K562 (cell line): Measurements from ENCODE around the gene C3. TPM values are rescaled to one million over a fixed set of nuclear protein-coding genes. Genes with fewer than 3 reads are reported as not detected.

Experiments used
- CCNT2 ChIP-seq: IDR thresholded peaks from 2 replicates; pipeline ENCODE4 v1.6.1; 2011; ENCODE audit warnings: borderline replicate concordance, low read depth, mild to moderate bottlenecking, moderate library complexity, mixed read lengths, low read length; ENCODE audit not compliant: insufficient read length; ENCODE audit errors: extremely low read depth
- CGGBP1 ChIP-seq: fragments of 250-450 bp; sonication (Bioruptor Pico); IDR thresholded peaks from 2 replicates; pipeline ENCODE4 v1.9.0; 2021; ENCODE audit warnings: mild to moderate bottlenecking
- COPS2 ChIP-seq: fragments of 450-650 bp; conservative IDR thresholded peaks from 2 replicates; pipeline ENCODE4 v1.6.1; 2016; ENCODE audit warnings: mild to moderate bottlenecking, moderate library complexity
- EP300 ChIP-seq: IDR thresholded peaks from 2 replicates; pipeline ENCODE4 v1.6.1; 2012; ENCODE audit warnings: low read length, improper control_type of control experiment
- ESRRB ChIP-seq: fragments of 250-450 bp; sonication (Bioruptor Pico); IDR thresholded peaks from 2 replicates; pipeline ENCODE4 v1.5.0; 2020; ENCODE audit warnings: mild to moderate bottlenecking, moderate library complexity, borderline replicate concordance
- KLF16 ChIP-seq: IDR thresholded peaks from 2 replicates; pipeline ENCODE4 v1.6.1; 2016; ENCODE audit warnings: antibody characterized with exemption
- LEF1 ChIP-seq: fragments of 450-650 bp; IDR thresholded peaks from 2 replicates; pipeline ENCODE4 v1.6.1; 2016; ENCODE audit warnings: mild to moderate bottlenecking
- MAX ChIP-seq: sonication (generic); formaldehyde crosslinking; IDR thresholded peaks from 2 replicates; pipeline ENCODE4 v1.9.0; 2022; ENCODE audit warnings: mild to moderate bottlenecking, missing genetic modification reagents
- MECOM ChIP-seq: fragments of 250-450 bp; sonication (Bioruptor Pico); IDR thresholded peaks from 2 replicates; pipeline ENCODE4 v1.8.0; 2022; ENCODE audit warnings: inconsistent platforms
- NFE2 ChIP-seq: IDR thresholded peaks from 2 replicates; pipeline ENCODE4 v1.6.1; 2014; ENCODE audit warnings: antibody characterized with exemption, low read depth
- PHB2 ChIP-seq: fragments of 450-650 bp; IDR thresholded peaks from 2 replicates; pipeline ENCODE4 v1.6.1; 2017; ENCODE audit warnings: low read depth
- PKNOX1 ChIP-seq: fragments of 450-650 bp; IDR thresholded peaks from 2 replicates; pipeline ENCODE4 v1.6.1; 2016
- RBFOX2 ChIP-seq: fragments of 200-400 bp; formaldehyde crosslinking; IDR thresholded peaks from 2 replicates; pipeline ENCODE4 v1.6.1; 2017; ENCODE audit warnings: low read depth, mild to moderate bottlenecking, low read length, moderate library complexity
- RREB1 ChIP-seq: fragments of 250-450 bp; sonication (Bioruptor Pico); IDR thresholded peaks from 2 replicates; pipeline ENCODE4 v1.4.0; 2020
- SMARCE1 ChIP-seq: fragments of 450-650 bp; IDR thresholded peaks from 2 replicates; pipeline ENCODE4 v1.7.1; 2016; ENCODE audit warnings: mild to moderate bottlenecking
- SRF ChIP-seq, 2 experiments: fragments of 250-450, 450-650 bp in 1 of 2; sonication (Bioruptor Pico) in 1 of 2; sonication (generic) in 1 of 2; formaldehyde crosslinking; IDR thresholded peaks; 2 replicates each; pipeline versions ENCODE4 v1.5.0 to v1.5.1; 2020 to 2022; ENCODE audit warnings: mild to moderate bottlenecking in 1 of 2, missing genetic modification reagents in 1 of 2
- SRSF9 ChIP-seq: fragments of 200-400 bp; formaldehyde crosslinking; IDR thresholded peaks from 2 replicates; pipeline ENCODE4 v1.6.1; 2017; ENCODE audit warnings: low read depth, low read length, borderline replicate concordance
- ZEB2 ChIP-seq: fragments of 450-650 bp; IDR thresholded peaks from 2 replicates; pipeline ENCODE4 v1.6.1; 2016
- ZMIZ1 ChIP-seq, 2 experiments: fragments of 150-350 bp in 1 of 2; IDR thresholded peaks; 2 replicates each; pipeline ENCODE4 v1.6.1; 2012 to 2016; ENCODE audit warnings: low read depth in 2 of 2, low read length in 2 of 2, mild to moderate bottlenecking in 1 of 2, moderate library complexity in 1 of 2
- ZNF263 ChIP-seq: sonication (generic); formaldehyde crosslinking; IDR thresholded peaks from 2 replicates; pipeline ENCODE4 v1.8.0; 2022; ENCODE audit warnings: mild to moderate bottlenecking, missing genetic modification reagents, borderline replicate concordance
- polyA plus RNA-seq, 8 experiments: library from polyadenylated mRNA; depleted of rRNA in 4 of 8; stranded (reverse) in 5 of 8; unstranded in 3 of 8; fragments of >200 nt; fragmentation: Nextera tagmentation in 2 of 8; fragmentation: Illumina TruSeq in 1 of 8; extraction: Ambion mirVana in 2 of 8; extraction: Trizol in 1 of 8; gene quantifications; 2 replicates each; pipeline versions ENCODE4 v1.2.1 to v1.2.3, GENCODE V29; 2011 to 2014; ENCODE audit warnings: inconsistent platforms in 1 of 8, missing spikeins in 1 of 8
- total RNA-seq, 7 experiments: library from RNA; depleted of rRNA in 6 of 7; stranded (reverse); fragments of >200 nt in 6 of 7; fragmentation: Illumina TruSeq in 2 of 7; extraction: Trizol in 2 of 7; gene quantifications; 2 replicates each; pipeline versions ENCODE4 v1.2.1 to v1.2.3, GENCODE V29; 2011 to 2021; ENCODE audit warnings: low replicate concordance in 1 of 7

The C3 gene
- total and polyA plus RNA-seq, 9 of the 15 experiments (the other 6 are each of a cell fraction or from before 2014, with no cell fraction given): 0.59 to 10.6 (median 2.2) TPM

- TF ChIP-seq RREB1 (CRISPR knock-in tag) (no peak), ZNF263 (CRISPR knock-in tag) (no peak), SRSF9 (no peak), NFE2 (peak; percentile 42; the same call in 1 of the 2 replicates), ZEB2 (peak; percentile 93), MAX (CRISPR knock-in tag) (no peak), RBFOX2 (no peak), EP300 (peak; percentile 88), MECOM (CRISPR knock-in tag) (peak; percentile 91), PKNOX1 (peak; percentile 85), ESRRB (no peak), ZMIZ1 (IDR thresholded peaks at IDR 0.05; ENCODE audit: low read depth in 2 of 2, low read length in 2 of 2) (peak in 1 of 2 experiments; percentile 77; a peak in 2 of 4 replicates), KLF16 (peak; percentile 67; the same call in 1 of the 2 replicates), COPS2 (no peak), SRF (CRISPR knock-in tag; IDR thresholded peaks at IDR 0.05) (no peak), PHB2 (peak; percentile 71), CGGBP1 (no peak), SMARCE1 (peak; percentile 95), LEF1 (peak; percentile 42; the same call in 1 of the 2 replicates), CCNT2 (peak; percentile 72)
Measured at GRCh38 chr19:6652805-6653094, 67.7 kb downstream of the C3 start (continued).
